Effector CD8-positive, alpha-beta T cell (primary cell): ENCODE results near the gene TF.
"Not testable (repeated sequence)": the region's sequence is repeated elsewhere in the genome, so short reads cannot be mapped to it uniquely, and the experiment has no call there.

Source experiments
- DNase-seq: peaks from one replicate; lab custom pipeline; 2025; lab: John Stamatoyannopoulos, UW
- total RNA-seq, 4 experiments: gene quantifications; one replicate each; lab custom pipeline; 2026; lab: John Stamatoyannopoulos, UW

TF gene
- total RNA-seq: 0.54 to 1.1 (median 0.60) reads per million in 4 experiments

DNA sequence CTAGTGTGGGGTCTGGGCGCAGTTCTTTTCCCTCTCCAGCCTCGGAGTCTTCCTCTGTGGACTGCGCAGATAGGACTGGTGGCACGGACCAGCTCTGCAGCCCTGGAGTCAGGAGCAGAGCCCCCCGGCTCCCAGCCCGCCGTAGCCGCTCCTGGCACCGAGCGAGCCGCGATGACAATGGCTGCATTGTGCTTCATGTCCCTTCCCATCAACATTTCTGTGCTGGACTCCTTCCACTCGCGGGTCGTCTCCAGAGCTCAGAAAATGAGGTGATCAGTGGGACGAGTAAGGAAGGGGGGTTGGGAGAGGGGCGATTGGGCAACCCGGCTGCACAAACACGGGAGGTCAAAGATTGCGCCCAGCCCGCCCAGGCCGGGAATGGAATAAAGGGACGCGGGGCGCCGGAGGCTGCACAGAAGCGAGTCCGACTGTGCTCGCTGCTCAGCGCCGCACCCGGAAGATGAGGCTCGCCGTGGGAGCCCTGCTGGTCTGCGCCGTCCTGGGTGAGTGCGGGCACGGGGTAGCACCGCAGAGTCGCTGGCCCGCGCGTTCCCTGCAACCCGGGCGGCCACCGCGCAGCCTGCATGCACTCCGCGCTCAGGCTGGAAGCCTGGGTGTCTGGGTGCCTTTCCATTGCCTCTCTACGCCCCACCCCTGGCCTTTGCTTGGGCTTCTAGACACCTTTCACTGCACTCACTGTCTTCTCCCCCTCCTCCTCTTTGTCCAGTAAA is at the start of gene TF:
TF (plus strand) TSS at position 413 of the 731 bp plus-strand sequence; CDS start at position 461, 48 bp downstream.
- no peak for DNase-seq

DNA sequence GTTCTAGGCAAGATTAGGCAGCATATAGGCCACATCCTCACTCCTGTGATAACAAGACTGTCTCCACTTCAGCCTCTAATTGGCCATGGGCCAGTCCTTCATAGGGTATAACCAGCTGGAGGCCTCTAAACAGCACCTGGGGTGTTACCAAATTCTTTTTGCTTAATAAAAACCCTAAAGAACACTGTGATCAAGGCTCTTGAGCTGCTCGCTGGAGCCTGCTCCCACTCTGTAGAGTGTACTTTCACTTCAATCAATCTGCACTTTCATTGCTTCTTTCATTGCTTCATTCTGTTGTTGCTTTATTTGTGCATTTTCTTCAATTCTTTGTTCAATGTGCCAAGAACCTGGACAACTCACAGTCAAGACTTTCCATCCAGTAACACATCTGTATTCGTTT is 48.2 kb upstream of the TF start:
- DNase-seq: no peak

DNA sequence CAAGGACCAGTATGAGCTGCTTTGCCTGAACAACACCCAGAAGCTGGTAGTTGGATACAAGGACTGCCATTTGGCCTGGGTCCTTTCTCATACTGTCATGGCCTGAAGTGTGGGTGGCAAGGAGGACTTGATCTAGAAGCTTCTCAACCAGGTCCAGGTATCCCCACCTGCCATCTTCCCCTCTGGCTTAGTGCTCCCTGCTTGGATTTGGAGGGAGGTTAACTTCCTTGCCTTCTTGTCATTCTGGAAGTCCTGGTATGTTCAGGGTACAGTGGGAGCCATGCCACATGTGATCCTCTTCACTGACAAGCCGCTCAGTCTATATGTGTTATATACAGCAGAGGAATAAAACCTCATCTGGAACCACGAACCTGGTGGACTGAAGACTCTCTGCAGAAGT is 46.7 kb upstream of the TF start:
- DNase-seq: no peak

DNA sequence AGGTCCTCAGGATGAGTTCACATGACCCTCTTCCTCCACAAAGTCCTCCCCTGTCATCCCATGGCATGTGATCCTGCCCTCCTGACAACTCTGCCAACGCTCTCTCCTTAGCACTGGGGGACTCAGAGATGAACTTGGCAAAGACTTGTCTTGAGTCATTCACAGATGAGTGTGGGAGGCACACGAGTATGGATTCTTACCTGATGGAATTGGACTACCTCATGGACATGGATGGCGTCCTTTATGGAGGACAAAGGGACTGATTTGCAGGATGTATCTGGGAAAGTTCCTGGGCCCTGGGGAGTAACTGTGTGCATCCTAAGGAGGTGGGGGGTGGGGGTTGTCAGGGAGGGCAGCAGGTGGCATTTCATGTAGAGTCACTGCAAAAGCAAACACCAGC is 46.3 kb upstream of the TF start:
- DNase-seq: no peak

DNA sequence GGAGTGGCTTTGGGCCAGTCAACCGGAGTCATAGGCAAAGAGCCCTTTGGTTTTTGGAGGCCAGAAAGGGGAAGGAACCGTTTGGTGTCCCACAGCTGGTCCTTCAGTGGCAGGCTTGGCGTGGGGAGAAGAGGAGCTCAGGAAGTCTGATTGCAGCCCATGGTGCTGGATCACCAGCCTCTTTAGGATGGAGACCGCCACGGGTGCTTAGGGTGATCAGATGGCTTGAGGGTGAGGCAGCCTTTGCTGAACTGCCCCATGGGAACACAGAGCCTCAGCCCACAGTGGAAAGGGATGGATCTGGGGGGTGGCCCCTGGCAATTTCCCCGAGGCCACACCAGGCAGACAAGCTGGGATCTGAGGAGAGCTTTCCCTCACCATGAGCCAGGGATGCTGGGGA is 45.8 kb upstream of the TF start:
- no peak for DNase-seq

DNA sequence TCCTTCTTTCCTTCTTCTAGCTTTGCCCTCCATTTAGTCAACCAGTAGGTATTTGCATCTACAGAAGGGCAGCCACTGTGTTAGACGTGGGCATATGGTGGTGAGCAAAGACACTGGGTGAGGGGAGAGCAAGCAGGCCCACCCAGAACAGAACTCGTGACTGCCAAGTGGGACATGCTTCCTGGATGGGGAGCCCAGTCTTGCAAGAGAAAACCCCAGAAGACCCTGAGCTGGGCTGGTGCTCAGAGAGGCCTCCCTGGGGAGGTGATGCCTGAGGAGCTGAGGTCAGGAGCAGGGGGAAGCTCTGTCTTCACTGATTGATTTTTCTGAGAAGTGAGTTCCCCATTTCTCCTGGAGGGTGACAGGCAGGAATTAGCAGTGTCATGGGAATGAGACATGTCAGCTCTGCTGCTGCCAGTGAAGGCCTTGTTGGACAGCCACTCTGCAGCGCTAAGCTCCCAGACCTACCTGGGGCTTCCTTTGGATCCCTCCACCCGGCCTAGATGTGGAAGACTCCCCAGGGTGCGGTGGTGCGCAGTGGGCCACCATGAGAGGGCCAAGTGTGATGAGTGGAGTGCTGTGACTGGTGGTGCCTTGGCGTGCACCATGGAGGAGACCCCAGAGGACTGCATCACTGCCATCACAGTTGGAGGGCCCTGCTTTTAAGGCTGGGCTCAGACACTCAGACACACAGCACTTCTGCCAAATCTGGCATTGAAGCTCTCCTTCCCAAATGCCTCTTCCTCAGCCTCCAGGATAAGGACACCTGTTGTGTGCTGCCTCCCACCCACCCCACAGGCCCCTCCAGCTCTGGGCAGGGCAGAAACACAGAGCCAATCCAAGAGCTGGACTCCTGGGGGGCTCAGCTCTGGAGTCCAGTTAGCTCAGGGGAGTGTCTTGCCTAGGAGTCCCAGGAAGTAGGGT is 44.5 kb upstream of the TF start:
- no peak for DNase-seq

DNA sequence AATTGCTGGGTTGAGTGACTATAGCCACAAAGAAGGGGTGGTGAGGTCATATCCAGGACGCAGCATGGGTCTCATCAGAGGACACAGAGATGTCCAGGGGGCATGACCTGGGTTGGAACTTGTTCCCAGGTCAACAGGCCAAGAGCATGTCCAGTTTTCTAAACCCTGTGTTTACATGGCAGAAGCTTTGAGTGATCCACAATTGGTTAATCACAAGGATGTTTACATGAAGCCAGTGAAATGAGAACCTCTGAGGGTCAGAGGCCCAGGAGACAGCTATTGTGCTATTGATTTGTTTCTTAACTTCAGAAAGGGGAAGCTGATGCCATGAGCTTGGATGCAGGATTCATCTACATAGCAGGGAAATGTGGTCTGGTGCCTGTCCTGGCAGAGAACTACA is 42.3 kb upstream of the TF start:
- no peak for DNase-seq

DNA sequence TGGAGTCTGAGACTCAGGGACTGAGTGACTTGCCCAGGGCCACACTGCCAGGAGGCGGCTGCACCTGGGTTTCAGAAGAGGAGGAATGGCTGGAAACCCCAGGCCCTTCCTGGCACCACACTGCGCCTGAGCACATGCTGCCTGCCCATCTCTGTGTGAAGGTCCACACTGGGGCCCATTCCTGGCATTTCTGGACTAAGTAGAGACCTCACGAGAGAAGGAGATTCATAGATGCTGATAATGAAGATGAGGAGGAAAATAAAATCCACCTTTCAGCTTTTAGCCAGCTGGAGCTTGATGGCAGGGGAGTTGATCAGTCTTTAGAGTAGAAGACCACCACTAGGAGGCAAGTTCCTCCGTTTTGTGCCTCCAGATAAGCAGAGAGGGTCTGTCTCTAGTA is 40.2 kb upstream of the TF start:
- no peak for DNase-seq

DNA sequence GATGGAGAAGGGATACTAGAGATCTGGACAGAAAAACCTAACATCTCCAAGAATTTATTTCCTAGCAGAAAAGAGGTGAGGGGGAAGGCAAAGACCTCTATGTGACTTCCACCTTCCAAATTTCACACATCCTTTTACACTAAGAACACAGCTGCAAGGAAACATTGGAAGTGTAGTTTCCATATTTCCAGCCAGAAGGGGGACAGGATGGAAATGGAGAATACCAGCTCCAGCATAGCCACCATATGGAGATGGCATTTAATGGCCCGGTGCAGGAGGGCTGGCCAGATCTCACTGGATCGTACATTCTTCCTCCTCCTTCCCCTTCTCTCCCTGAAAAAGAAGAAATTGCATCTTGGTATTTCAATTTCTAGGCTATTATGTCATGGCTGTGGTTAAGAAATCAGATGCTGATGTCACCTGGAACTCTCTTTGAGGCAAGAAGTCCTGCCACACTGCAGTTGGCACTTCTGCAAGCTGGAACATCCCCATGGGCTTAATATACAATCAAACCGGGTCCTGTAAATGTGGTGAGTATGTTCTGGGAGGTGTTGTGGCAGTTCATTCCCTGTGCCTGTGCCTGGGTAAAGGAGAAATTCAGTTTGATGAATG is 36.9 kb upstream of the TF start:
- no peak for DNase-seq

DNA sequence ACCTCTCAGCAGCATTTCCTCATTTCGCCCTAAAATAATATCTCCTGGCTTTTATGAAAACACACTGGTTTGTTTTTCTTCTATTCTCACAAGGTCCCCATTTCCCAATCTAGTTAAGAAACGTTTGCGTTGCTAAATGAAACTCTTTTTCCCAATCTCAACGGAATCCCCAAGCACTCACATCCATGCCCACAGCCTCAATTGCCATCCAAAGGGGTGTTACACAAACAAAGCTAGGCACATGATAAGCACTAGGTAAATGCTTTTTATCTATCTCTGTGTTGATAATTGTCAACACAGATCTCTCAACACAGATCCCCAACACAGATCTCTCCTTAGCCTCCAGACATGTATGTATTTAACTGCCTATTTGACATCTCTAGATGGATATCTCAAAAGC is 35.2 kb upstream of the TF start:
- no peak for DNase-seq

DNA sequence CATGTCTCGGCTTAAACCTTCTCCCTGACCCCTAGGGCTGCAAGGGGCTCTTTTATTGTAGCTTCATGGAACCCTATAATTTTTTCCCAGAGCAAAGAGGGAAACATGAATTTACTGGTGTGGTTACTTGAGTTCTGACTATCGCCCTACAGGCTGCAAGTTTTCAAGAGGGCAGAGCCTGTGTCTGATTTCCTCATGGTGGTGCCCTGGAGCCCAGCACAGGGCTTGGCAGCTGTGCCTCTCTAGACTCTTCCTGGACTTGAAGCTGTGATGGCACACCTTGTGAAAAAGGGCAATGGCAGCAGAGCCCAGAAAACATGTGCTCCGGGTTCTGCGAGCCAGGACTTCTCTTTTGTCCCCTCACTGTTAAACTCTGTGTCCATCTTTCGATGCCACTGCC is 34.2 kb upstream of the TF start:
- DNase-seq: no peak

DNA sequence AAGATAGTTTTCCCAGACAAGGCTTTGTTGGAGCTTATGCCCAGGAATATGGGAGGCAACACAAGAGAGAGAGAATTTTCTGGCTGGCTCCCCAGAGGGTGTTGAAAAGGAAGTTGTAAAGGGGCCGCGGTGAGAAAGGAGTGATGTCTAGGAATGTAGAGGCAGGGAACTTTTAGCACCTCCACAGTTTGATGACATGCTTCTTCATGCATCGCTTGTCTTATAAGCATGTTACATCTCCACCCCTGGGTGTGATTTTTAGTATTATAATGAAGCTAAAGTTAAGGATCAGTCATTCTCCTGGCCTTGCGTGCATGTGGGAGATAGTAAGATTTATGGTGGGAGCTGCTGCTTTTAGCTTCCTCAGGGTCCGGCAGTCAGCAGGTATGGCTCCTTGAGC is 32.8 kb upstream of the TF start:
- DNase-seq: no peak

DNA sequence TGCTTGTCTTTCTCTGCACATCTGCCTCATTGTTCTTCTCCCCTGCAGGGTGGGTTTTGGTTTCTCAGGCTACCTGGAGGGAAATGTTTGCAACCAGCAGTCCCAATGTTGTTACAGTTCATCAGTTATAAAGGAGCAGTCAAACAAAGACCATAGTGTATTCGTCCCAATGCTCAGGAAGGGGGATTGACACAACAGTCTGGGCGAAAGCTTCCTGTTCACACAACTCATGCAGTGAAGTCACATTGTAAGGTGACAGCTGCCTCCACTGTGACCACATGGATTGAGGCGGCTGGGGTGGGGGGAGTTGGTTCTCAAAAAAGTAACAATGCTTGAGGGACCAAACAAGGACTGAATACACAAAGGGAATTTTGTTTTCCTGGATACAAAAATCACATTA is 28.8 kb upstream of the TF start:
- no peak for DNase-seq

DNA sequence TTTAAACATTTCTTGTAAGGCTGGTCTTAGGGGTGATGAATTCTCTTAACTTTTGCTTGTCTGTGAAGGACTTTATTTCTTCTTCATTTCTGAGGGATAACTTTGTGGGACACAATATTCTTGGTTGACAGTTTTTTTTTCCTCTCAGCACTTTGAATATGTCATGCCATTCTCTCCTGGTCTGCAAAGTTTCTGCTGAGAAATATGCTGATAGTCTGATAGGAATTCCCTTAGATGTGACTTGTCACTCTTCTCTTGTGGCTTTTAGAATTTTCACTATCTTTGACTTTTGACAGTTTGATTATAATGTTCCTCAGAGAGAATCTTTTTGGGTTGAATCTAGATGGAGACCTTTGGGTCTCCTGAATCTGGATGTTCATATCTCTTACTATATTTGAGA is 23.3 kb upstream of the TF start:
- DNase-seq: no peak

DNA sequence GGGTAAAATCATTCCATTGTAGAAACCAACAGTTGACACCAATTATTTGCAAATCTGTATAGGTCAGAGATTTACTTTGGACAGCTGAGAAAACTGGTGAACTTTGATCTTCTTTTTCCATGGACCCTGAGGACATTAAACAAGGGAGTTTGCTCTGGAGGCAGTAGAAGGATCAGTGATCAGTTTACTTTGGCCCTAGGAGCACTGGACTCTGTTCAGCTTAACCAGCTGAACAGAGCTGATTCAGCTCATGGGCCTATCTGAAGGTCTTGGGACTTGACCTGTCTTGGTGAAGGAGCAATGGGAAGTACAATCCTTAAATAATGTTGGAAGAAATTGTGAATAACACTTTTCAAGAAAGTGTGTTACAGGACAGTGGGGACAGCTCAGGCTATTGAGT is 15.2 kb upstream of the TF start:
- DNase-seq: no peak

DNA sequence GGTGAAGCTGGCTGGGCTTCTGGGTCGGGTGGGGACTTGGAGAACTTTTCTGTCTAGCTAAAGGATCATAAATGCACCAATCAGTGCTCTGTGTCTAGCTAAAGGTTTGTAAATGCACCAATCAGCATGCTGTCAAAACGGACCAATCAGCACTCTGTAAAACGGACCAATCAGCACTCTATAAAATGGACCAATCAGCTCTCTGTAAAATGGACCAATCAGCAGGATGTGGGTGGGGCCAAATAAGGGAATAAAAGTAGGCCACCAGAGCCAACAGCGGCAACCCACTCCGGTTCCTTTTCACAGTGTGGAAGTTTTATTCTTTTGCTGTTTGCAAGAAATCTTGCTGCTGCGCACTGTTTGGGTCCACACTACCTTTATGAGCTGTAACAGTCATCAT is 14.0 kb upstream of the TF start:
- not testable (repeated sequence) for DNase-seq

DNA sequence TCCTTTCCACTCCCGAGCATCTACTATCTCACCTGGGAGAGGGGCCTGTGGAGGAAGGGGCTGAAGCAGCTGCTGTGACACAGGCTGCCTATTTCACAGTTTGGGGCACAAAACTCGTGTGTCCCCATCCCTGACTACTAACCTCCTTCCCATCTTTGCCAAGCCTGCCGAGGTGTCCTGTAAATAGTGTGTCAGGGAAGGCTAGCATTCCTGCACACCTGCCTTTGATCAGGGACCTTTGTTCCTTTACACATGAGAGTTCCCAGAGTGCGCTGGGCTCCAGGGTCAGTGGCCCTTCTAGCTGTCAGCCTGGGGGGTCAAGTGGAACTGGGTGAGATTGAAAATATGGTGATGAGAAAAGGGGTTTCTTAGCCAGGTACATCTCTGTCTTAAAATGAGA is 13.0 kb upstream of the TF start:
- no peak for DNase-seq

DNA sequence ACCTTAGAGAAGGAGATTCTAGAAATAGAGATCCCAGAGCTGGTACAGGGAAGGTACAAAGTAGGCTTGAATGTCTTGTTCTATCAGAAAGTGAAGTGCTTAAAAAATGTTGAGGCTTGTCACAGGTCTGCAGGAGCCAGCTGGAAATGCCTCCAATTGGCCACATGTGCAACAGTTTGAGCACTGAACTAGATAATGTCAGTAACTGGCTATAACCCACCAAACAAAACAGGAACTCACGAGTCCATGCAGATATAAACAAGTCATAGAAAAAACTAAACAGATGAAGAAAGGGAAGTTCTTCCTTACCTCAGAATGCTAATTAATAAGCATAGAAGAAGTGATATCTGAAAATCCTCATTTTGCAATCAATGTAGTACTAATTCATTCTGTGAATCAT is 11.9 kb upstream of the TF start:
- no peak for DNase-seq

DNA sequence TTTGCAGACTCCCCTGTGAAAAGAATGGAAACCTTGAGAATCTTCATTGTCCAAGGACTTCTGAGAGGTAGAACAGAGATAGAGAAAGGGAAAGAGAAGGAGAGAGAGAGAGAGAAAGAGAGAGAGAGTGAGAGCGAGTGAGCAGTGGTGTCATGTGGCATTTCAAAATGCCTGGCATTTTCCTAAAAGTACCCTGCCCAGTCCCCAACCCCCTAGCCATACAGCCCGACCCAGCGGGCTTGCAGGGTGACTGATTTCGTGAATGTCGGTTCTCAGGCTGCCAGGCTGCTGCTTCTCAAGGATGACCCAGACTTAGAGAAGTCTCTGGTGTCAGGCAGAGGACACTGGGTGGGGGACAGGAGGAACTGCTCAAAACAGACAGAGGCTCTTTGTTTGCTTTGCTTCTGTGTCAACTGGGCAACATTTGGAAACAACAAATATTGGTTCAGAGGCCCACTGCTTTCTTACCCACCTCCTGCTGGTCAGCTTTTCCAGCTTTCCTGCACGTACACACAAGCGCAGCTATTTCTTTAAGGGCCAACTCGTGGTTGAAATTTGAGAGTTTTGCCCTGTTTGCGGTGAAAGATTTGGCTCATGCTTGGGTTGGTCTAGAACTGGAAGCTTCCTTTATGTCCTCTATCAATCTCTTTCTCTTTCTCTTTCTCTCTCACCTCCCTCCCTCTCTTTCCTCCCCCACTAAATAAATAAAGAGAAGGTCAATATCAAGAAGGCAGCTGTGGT is 3.7 kb upstream of the TF start:
- DNase-seq: no peak

DNA sequence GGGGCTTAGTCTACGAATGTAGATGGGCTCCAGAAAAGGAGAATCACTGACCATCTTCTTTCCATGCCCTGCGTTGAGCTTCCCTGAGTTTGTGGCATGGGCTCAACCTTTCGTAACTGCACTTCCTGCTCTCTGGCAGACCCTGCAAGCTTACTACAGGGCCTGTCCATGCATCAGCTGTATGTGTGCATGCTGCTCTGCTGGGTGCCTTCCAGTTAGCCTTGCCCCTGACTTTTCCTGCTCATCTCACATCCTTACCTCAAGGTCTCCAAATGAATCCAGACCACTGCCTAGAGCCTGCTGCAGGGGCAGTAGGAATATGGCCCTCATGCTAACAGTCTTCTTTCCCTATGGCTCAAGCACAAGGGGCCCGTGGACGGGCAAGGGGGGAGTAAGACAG is 2.0 kb upstream of the TF start:
- no peak for DNase-seq

DNA sequence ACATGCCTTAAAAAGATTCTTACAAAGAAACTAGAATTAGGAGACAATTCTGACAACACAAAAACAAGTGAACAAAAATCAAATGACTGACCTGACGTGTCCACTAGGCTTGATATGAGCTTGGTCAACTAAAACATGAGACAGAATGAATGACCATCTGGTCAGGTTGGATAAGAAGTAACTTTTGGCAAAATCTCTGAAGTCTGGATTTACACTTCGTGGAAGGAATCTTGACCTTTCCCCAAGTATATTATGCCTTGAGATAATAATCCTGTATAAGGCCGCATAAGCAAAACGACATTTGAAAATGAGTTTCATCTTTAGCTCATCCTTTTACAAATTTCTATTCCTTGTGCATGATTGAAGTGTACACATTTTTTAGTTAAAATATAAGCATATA is 1.1 kb upstream of the TF start:
- DNase-seq: no peak

DNA sequence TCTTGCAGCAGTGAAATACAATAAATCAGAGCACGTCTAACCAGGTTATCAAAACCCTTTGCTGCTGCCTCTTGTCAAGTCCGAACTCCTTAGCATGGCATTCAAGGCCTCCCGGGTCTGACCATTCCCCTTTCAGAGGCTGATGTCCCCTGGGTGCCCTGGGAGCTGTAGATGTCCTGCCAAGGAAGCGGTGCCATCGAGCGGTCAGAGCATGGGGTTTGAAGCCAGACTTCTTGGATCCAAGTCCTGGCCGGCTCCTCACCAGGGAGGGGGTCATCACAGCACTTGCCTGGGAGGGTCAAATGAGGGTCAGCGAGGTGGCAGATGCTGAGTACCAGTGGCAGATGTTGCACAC is 496 bp downstream of the TF start:
- DNase-seq: no peak
